Esophagus muscularis mucosa (tissue), 4 donors: ENCODE data around the gene DARS1.

Experiments
- EP300 ChIP-seq: sonication (generic); formaldehyde crosslinking; IDR thresholded peaks from one replicate; pipeline ENCODE4 v1.6.1; 2017; ENCODE audit warnings: antibody characterized with exemption
- POLR2AphosphoS5 ChIP-seq, 2 donors: sonication (generic); formaldehyde crosslinking; IDR thresholded peaks; one replicate each; pipeline ENCODE4 v1.6.1; 2017; ENCODE audit warnings: antibody characterized with exemption in 2 of 2
- TF ChIP-seq, protein P1 (sequence below), 3 experiments: fragments of 200-600 bp in 2 of 3; fragments of 450-650 bp in 1 of 3; sonication (generic) in 2 of 3; IDR thresholded peaks; one replicate each; pipeline ENCODE4 v1.5.1; 2017 to 2019; ENCODE audit warnings: antibody characterized with exemption in 3 of 3, mild to moderate bottlenecking in 2 of 3, moderate library complexity in 1 of 3

DNA sequence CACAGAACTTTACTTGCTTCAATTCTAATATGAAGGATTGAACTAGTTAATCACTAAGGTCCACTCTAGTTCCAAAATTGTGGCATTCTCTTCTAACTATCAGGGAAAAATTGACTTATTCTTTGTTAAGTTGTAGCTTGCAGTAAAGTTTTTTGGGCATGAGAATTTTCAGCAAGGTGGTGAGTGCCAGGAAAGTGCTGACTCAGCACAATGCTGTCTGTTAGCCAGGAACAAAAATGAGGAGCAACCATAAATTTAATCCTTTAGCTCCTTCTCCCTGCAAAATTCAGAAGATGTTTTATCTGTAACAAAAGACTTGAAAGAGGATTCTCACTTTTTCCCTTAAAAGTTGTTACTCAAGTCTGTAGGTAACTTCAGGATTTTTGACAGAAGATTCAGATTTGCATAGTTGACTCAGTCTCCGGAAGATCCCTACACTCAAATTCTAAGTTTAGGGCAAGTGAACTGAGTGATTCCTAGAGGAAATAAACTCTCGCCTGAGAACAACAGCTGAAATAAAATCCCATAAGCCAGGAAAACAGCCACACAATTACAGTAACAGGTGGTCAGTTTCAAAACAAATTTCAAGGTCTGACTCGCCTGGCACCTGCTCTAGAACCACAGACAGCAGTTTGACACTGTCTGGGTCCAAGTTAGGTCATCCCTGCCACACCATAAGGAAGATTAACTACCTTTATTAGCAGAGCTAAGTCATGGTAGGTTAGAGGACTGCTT is 20.2 kb upstream of the DARS1 start:
- TF ChIP-seq, protein P1, sequence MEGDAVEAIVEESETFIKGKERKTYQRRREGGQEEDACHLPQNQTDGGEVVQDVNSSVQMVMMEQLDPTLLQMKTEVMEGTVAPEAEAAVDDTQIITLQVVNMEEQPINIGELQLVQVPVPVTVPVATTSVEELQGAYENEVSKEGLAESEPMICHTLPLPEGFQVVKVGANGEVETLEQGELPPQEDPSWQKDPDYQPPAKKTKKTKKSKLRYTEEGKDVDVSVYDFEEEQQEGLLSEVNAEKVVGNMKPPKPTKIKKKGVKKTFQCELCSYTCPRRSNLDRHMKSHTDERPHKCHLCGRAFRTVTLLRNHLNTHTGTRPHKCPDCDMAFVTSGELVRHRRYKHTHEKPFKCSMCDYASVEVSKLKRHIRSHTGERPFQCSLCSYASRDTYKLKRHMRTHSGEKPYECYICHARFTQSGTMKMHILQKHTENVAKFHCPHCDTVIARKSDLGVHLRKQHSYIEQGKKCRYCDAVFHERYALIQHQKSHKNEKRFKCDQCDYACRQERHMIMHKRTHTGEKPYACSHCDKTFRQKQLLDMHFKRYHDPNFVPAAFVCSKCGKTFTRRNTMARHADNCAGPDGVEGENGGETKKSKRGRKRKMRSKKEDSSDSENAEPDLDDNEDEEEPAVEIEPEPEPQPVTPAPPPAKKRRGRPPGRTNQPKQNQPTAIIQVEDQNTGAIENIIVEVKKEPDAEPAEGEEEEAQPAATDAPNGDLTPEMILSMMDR (IDR thresholded peaks at IDR 0.05) = no peak
- TF ChIP-seq EP300 (no peak), POLR2AphosphoS5 (IDR thresholded peaks at IDR 0.05) (no peak)
